Natural killer cell (primary cell): Measurements from ENCODE around the gene KCNQ2. TPM values are rescaled to one million over a fixed set of nuclear protein-coding genes. Genes with fewer than 3 reads are reported as not detected.

Source experiments
- ATAC-seq, 3 donors: fragments of 150-1000 bp in 2 of 3; fragments of 200-7000 bp in 1 of 3; cut with Tn5 transposase; 1 replicate in 1 of 3; 2 replicates in 2 of 3; pipeline ENCODE4 v1.10.0; 2021; ENCODE audit warnings: mild to moderate bottlenecking in 2 of 3, moderate library complexity in 2 of 3
- DNase-seq, 2 donors: peaks; one replicate each; pipeline versions ENCODE4 v3.0.0 to v3.0.0-alpha.2; 2013 to 2021; ENCODE audit warnings: mixed read lengths in 1 of 2
- H3K27ac ChIP-seq: one replicate; pipeline ENCODE4 v1.5.1; 2013; ENCODE audit warnings: mild to moderate bottlenecking, low read length
- H3K27me3 ChIP-seq: one replicate; pipeline ENCODE4 v1.6.1; 2013; ENCODE audit warnings: low read length; ENCODE audit not compliant: control insufficient read depth, insufficient read depth
- H3K36me3 ChIP-seq: one replicate; pipeline ENCODE4 v1.6.1; 2013; ENCODE audit warnings: low read length; ENCODE audit not compliant: control insufficient read depth, insufficient read depth
- H3K4me1 ChIP-seq: one replicate; pipeline ENCODE4 v1.6.1; 2013; ENCODE audit warnings: low read length; ENCODE audit not compliant: control insufficient read depth, insufficient read depth
- H3K4me3 ChIP-seq: one replicate; pipeline ENCODE4 v1.5.1; 2013; ENCODE audit warnings: low read length
- H3K9me3 ChIP-seq: one replicate; pipeline ENCODE4 v1.6.1; 2013; ENCODE audit warnings: low read length; ENCODE audit not compliant: control insufficient read depth, insufficient read depth
- H3K27ac Mint-ChIP-seq, 2 donors: one replicate each; pipeline ENCODE4 v1.8.0; 2022; ENCODE audit warnings: mild to moderate bottlenecking in 2 of 2, mixed read lengths in 2 of 2, moderate library complexity in 1 of 2
- H3K27me3 Mint-ChIP-seq, 2 donors: one replicate each; pipeline ENCODE4 v1.8.0; 2022; ENCODE audit warnings: low read depth in 2 of 2, mixed read lengths in 2 of 2
- H3K36me3 Mint-ChIP-seq: one replicate; pipeline ENCODE4 v1.8.0; 2022; ENCODE audit warnings: mixed read lengths
- H3K4me1 Mint-ChIP-seq, 2 donors: one replicate each; pipeline ENCODE4 v1.8.0; 2022; ENCODE audit warnings: mixed read lengths in 2 of 2
- H3K4me3 Mint-ChIP-seq: one replicate; pipeline ENCODE4 v1.8.0; 2022; ENCODE audit warnings: mild to moderate bottlenecking, moderate library complexity, mixed read lengths
- H3K9me3 Mint-ChIP-seq, 2 donors: one replicate each; pipeline ENCODE4 v1.8.0; 2022; ENCODE audit warnings: mixed read lengths in 2 of 2
- WGBS: methylation state at CpG from one replicate; pipeline ENCODE4 v1.1.7; 2013; ENCODE audit warnings: missing lambda C conversion rate; ENCODE audit not compliant: insufficient coverage; 5-methylcytosine and 5-hydroxymethylcytosine counted together
- intact Hi-C: fragments of 100-400 bp; cut with micrococcal nuclease; formaldehyde crosslinking; loops from one replicate; pipeline ENCODE4 v1.14.2; 2022
- total RNA-seq, 4 donors: library from RNA; stranded (reverse); fragments of 120-200 nt in 1 of 4; gene quantifications; one replicate each; pipeline versions ENCODE4 v1.2.3 to v1.2.4, GENCODE V29; 2013 to 2022
- TF ChIP-seq, protein P1 (sequence below): fragments of 200-600 bp; IDR thresholded peaks from one replicate; pipeline ENCODE4 v1.8.0; 2022; ENCODE audit warnings: antibody characterized with exemption

The KCNQ2 gene
- total RNA-seq, 3 donors from 2014 or later (not counting 1 experiment from before 2014, with no cell fraction given) = not detected

DNA sequence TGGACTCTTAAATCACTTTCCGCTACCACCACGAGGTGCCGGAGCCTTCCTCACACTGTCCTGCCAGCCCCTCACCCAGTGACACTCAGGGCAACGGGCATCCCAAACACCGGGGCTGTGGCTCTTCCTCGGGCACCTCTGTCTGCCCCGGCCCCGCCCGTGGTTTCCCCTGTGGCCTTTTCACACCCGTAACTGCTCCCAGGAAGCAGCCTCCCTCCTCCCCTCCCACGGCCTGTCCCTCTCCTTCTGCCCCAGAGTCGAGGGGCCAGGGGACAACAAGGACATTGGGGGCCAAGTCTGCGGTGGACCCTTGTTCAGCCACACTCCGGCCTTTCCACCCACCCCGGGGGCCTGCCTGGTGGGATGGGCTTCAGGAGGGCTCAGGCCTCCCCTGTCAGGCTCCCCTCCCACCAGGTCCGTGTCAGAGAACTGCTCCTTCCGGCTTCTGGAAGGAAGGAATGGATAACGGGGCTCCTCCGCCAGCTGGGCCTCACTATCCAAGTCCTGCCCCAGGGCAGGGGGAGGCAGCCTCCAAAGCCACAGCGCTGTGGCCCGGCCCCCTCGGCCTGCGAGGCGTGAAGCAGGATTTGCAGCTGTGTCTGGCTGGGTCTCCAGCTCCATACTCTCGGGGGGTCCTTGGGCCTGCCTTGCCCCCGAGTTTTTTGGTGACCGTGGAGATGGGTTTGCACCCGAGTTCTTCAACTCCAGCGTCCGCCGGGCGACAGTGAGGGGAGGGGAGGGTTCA, 56.6 kb downstream of the KCNQ2 start:
- intact Hi-C loops = no loop called here

DNA sequence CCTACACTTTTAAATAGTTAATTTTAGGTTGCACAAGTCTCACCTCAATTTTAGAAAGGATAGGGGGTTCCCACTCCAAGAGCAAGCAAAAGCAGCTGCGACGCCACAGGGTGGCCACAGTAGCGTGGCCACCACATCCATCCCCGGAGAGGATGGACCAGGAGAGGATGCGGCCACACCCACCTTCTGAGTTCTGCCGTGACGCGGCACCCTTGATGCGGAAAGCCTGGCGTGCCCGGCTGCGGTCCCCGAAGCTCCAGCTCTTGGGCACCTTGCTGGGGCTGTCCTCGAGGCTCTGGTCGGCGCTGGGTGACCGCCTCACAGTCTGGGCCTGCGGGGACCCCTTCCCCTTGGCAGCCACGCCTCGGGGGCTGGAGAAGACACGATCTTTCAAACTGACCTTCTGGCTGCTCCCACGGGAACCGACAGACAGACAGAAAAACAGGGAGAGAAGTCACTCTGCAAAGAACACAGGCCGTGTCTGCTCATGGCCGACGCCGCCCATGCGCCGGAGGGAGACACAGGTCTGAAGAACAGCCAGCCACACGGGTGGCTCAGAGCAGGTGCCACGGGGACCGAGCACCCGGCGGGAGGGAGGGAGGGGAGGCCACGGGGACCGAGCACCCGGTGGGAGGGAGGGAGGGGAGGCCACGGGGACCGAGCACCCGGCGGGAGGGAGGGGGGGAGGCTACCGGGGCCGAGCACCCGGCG, 57.6 kb downstream of the KCNQ2 start:
- Histone ChIP-seq H3K9me3 (no peaks in the 10 kb centered on the region), H3K4me3 (no peak overlapping the region), H3K27ac (no peak overlapping the region), H3K4me1 (no peaks in the 10 kb centered on the region), H3K36me3 (no peaks in the 10 kb centered on the region), H3K27me3 (no peaks in the 10 kb centered on the region)
- TF ChIP-seq, protein P1, sequence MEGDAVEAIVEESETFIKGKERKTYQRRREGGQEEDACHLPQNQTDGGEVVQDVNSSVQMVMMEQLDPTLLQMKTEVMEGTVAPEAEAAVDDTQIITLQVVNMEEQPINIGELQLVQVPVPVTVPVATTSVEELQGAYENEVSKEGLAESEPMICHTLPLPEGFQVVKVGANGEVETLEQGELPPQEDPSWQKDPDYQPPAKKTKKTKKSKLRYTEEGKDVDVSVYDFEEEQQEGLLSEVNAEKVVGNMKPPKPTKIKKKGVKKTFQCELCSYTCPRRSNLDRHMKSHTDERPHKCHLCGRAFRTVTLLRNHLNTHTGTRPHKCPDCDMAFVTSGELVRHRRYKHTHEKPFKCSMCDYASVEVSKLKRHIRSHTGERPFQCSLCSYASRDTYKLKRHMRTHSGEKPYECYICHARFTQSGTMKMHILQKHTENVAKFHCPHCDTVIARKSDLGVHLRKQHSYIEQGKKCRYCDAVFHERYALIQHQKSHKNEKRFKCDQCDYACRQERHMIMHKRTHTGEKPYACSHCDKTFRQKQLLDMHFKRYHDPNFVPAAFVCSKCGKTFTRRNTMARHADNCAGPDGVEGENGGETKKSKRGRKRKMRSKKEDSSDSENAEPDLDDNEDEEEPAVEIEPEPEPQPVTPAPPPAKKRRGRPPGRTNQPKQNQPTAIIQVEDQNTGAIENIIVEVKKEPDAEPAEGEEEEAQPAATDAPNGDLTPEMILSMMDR = no peak
- Mint-ChIP-seq H3K4me3 (no peak overlapping the region), H3K4me1 (no peaks in the 10 kb centered on the region), H3K27ac (no peak overlapping the region), H3K36me3 (no peaks in the 10 kb centered on the region), H3K9me3 (no peaks in the 10 kb centered on the region), H3K27me3 (peaks cover 0 to 3% of the 10 kb centered on the region in 2 donors)
- ATAC-seq (no peak), DNase-seq (no peak)
- intact Hi-C loops = no loop called here
- 89% methylated on average over 38 of the region's 45 CpGs for WGBS

More for the DNA sequence above, 56.6 kb downstream of the KCNQ2 start:
- Histone ChIP-seq H3K4me3 (no peak overlapping the region), H3K27me3 (no peaks in the 10 kb centered on the region), H3K4me1 (no peaks in the 10 kb centered on the region), H3K36me3 (no peaks in the 10 kb centered on the region), H3K27ac (no peak overlapping the region), H3K9me3 (no peaks in the 10 kb centered on the region)
- Mint-ChIP-seq H3K27ac (no peak overlapping the region), H3K4me3 (no peak overlapping the region), H3K9me3 (no peaks in the 10 kb centered on the region), H3K36me3 (no peaks in the 10 kb centered on the region), H3K4me1 (no peaks in the 10 kb centered on the region), H3K27me3 (peaks cover 0 to 3% of the 10 kb centered on the region in 2 donors)
- TF ChIP-seq, protein P1 = no peak
- no peak for DNase-seq
- WGBS = 70% methylated on average over 32 of the region's 32 CpGs
- no peak for ATAC-seq

DNA sequence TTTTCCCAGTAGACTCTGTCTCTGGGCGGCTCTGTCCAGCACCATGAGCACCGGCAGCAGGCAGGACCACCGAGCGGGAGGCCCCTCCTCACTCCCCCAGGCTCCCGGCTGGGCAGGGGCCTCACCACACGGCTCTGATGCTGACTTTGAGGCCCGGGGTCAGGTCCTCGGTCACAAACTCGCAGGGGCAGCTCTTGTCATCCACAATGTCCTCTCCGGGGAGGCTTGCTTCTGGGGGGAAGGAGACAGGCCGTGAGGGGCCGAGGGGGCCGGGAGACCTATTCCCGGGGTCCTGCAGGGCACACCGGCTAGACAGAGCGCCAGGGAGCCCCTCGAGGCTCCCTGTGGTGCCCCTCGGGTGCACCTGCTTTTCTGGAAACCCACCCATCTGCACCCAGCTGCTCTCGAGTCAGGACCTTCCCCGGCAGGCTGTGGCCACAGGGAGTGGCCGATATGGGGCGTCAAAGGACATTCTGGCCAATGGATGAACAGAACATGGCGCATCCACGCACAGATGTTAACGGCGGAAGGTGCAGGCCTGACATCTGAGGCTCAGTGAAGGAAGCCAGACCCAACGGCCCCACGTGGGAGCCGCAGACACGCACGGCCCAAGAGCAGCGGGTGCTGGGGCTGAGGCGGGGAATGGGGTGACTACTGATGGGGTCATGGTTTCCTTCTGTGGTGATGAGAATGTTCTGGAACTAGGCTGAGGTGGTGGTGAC, 58.3 kb downstream of the KCNQ2 start:
- no peaks in the 10 kb centered on the region for H3K4me1 Mint-ChIP-seq
- ATAC-seq (no peak), DNase-seq (no peak)
- no peaks in the 10 kb centered on the region for H3K9me3 Mint-ChIP-seq
- TF ChIP-seq, protein P1 = no peak
- H3K27ac Mint-ChIP-seq = no peak overlapping the region
- WGBS = 88% methylated on average over 33 of the region's 33 CpGs
- no peaks in the 10 kb centered on the region for H3K9me3 ChIP-seq
- no peak overlapping the region for H3K4me3 Mint-ChIP-seq
- no peak overlapping the region for H3K27ac ChIP-seq
- intact Hi-C loops = no loop called here
- no peaks in the 10 kb centered on the region for H3K36me3 Mint-ChIP-seq
- H3K27me3 Mint-ChIP-seq = peaks cover 0 to 3% of the 10 kb centered on the region in 2 donors
- H3K4me1 ChIP-seq = no peaks in the 10 kb centered on the region
- no peaks in the 10 kb centered on the region for H3K36me3 ChIP-seq
- no peak overlapping the region for H3K4me3 ChIP-seq
- H3K27me3 ChIP-seq = no peaks in the 10 kb centered on the region
